ENCODE data around the gene ID3. TPM values are rescaled to one million over a fixed set of nuclear protein-coding genes. Genes with fewer than 3 reads are reported as not detected.

Gene ID3
- total RNA-seq, 2 experiments from 2014 or later = 31.9 to 34.1 TPM

GRCh38 chr1:23557471-23558124 is 1.7 kb downstream of the ID3 start:
- CTCF ChIA-PET = interaction anchor here (1.0 to 4.1 kb wide), 5 partner anchors 12 to 80 kb away, joined by 3 to 25 read pairs (median 4); no protein-coding TSS in a partner anchor

GRCh38 chr1:23556635-23557470 is 2.4 kb downstream of the ID3 start:
- ChIA-PET CTCF (interaction anchor here (0.9 to 2.8 kb wide), 6 partner anchors 11 to 78 kb away, joined by 3 to 15 read pairs (median 4); no protein-coding TSS in a partner anchor), POLR2A (no interaction called here)

More at GRCh38 chr1:23557471-23558124, 1.7 kb downstream of the ID3 start:
- POLR2A ChIA-PET = interaction anchor here (0.6 to 1.8 kb wide), 3 partner anchors 35 to 60 kb away, joined by 3 to 7 read pairs (median 4); no protein-coding TSS in a partner anchor

GRCh38 chr1:23555986-23556634 is 3.2 kb downstream of the ID3 start:
- CTCF ChIA-PET = interaction anchor here (0.9 to 4.5 kb wide), 6 partner anchors 11 to 80 kb away, joined by 3 to 45 read pairs (median 4); no protein-coding TSS in a partner anchor
- POLR2A ChIA-PET = interaction anchor here (1.4 kb wide), 1 partner anchor 21 kb away, joined by 5 read pairs; no protein-coding TSS in a partner anchor

DNA sequence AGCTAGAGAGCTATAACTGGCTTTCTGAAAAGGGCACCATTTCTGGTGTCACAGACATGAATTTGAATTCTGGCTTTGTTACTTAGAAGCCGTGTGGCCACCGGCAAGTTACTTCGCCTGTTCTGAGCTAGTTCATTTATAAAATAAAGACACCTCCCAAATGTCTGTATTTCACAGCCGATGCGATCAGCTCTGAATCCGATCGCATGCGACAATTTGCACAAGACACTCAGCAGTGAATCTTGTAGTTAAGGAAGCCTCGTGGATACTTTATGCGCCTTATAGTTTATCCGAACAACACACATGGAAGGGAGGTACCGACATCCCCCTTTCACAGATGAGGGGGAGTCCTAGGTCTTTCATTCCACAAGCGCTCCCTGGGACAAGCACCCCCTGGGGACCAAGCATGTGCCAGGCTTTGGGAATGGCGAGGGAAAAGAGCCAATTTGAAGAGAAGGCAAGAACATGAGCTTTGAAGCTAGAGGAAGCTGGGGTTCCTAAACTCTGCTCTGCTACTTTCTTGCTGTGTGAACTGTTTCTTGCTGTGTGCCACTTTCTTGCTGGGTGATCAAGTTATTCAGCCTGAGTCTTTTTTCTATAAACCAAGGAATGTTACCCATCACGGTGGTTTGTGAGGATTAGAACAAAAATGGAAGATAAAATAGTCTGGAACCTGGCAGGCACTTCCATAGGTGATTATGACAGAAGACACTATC is 3.9 kb downstream of the ID3 start:
- ChIA-PET POLR2A (interaction anchor here (0.7 to 1.5 kb wide), 4 partner anchors 21 to 595 kb away, joined by 3 to 5 read pairs (median 4); no protein-coding TSS in a partner anchor), CTCF (interaction anchor here (0.5 to 4.5 kb wide), 14 partner anchors 10 to 256 kb away, joined by 3 to 45 read pairs (median 4); no protein-coding TSS in a partner anchor)

GRCh38 chr1:23554481-23555269 is 4.6 kb downstream of the ID3 start:
- CTCF ChIA-PET = interaction anchor here (0.5 to 4.5 kb wide), 12 partner anchors 9 to 256 kb away, joined by 3 to 45 read pairs (median 4); no protein-coding TSS in a partner anchor
- POLR2A ChIA-PET = interaction anchor here (0.6 to 1.5 kb wide), 5 partner anchors 22 to 596 kb away, joined by 3 to 5 read pairs (median 4); no protein-coding TSS in a partner anchor

- ChIA-PET POLR2A (interaction anchor here (0.6 to 1.5 kb wide), 3 partner anchors 66 to 596 kb away, joined by 3 to 4 read pairs (median 4); no protein-coding TSS in a partner anchor), CTCF (interaction anchor here (0.8 to 4.5 kb wide), 11 partner anchors 9 to 85 kb away, joined by 3 to 45 read pairs (median 4); no protein-coding TSS in a partner anchor)
Measured at GRCh38 chr1:23554127-23554480, 5.2 kb downstream of the ID3 start.

DNA sequence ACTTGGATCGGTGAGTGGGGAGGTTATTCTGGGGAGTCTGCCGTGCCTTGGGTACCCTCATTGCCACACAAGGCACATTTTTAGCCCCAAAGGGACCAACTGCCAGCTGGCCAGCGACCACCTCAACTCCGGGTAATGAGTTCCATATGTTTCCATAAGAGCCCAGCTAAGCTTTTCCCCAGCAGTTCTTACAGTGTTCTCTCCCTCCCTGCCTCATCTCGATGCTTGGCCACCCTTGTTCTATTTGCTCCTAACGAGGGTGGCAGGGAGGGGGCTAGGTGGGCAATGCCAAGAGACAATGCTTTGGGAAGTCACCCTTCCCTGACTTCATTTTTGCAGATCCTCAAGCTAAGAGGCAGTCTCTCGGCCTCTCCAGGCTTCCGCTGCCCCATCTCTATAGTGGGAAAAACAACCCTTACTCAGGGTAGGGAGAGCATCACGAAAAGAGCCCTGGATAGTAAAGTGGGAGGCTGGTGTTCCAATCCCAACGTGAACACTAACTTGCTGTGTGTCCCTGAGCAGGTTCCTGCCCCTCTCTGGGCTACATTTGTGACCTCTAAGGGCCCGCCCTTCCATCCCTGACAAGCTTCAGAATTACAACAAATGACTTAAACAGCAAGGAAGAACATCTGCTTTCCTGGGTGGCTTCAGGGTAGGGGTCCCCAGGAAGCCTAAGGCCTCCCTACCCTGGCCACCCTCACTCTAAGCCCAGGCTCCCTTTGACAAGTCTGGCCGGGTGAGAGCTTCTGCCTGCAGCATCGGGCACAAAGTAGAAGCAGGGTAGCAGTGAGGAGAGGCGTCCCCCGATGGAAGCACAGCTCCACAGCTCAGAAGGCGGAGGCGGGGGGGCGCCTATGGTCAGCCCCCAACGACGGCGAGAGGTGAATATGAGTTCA is 5.8 kb downstream of the ID3 start:
- ChIA-PET POLR2A (interaction anchor here (0.5 to 1.5 kb wide), 4 partner anchors 13 to 314 kb away, joined by 4 to 7 read pairs (median 6); no protein-coding TSS in a partner anchor), CTCF (interaction anchor here (0.8 to 4.5 kb wide), 8 partner anchors 12 to 85 kb away, joined by 3 to 45 read pairs (median 3); no protein-coding TSS in a partner anchor)

GRCh38 chr1:23551849-23552248 is 7.5 kb downstream of the ID3 start:
- ChIA-PET POLR2A (interaction anchor here (0.5 kb wide), 1 partner anchor 12 kb away, joined by 4 read pairs; no protein-coding TSS in a partner anchor), CTCF (interaction anchor here (1.4 to 4.5 kb wide), 4 partner anchors 12 to 85 kb away, joined by 8 to 45 read pairs (median 18); no protein-coding TSS in a partner anchor)

GRCh38 chr1:23548704-23549143 is 10.6 kb downstream of the ID3 start:
- ChIA-PET POLR2A (interaction anchor here (0.6 kb wide), 1 partner anchor 88 kb away, joined by 4 read pairs; no protein-coding TSS in a partner anchor), CTCF (interaction anchor here (1.2 to 3.9 kb wide), 2 partner anchors 17 to 88 kb away, joined by 3 to 27 read pairs; no protein-coding TSS in a partner anchor)

- CTCF ChIA-PET = interaction anchor here (0.6 to 9.1 kb wide), 3 partner anchors 39 to 118 kb away, joined by 3 to 256 read pairs (median 4); no protein-coding TSS in a partner anchor
- POLR2A ChIA-PET = no interaction called here
Measured at GRCh38 chr1:23546897-23547584, 12.3 kb downstream of the ID3 start.

GRCh38 chr1:23545851-23546250 is 13.4 kb downstream of the ID3 start:
- CTCF ChIA-PET = interaction anchor here (0.6 to 12.8 kb wide), 10 partner anchors 10 to 93 kb away, joined by 3 to 256 read pairs (median 6); partner anchors contain the start of gene ID3
- POLR2A ChIA-PET = no interaction called here

GRCh38 chr1:23544444-23545389 is 14.6 kb downstream of the ID3 start:
- POLR2A ChIA-PET = no interaction called here
- CTCF ChIA-PET = interaction anchor here (0.8 to 12.8 kb wide), 15 partner anchors 11 to 113 kb away, joined by 3 to 256 read pairs (median 4); partner anchors contain the start of genes E2F2 and ID3

DNA sequence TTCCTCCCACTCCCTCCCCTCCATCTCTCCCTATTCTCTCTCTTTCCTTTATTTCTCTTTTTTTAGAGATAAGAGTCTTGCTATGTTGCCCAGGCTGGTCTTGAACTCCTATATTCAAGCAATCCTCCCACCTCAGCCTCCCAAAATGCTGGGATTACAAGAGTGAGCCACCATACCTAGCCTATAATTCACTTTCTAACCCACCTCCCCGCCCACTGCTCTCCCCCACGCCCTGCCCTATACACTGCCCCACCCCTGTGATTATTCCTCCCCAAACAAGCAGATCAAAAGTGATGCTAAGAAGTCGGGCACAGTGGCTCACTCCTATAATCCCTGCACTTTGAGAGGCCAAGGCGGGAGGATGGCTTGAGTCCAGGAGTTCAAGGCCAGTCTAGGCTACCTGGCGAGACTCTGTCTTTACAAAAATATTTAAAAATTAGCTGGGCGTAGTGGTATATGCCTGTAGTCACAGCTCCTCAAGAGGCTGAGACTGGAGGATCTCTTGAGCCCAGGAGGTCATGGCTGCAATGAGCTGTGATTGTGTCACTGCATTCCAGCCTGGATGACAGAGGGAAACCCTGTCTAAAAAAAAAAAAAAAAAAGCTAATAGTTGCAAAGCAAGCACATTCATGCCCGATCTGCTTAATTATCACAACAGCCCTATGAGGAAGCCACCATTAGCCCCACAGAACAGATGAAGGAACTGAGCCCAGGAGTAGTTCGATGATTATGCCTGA is 15.4 kb downstream of the ID3 start:
- ChIA-PET CTCF (interaction anchor here (0.9 to 12.8 kb wide), 9 partner anchors 12 to 114 kb away, joined by 3 to 256 read pairs (median 4); partner anchors contain the start of genes E2F2 and ID3), POLR2A (no interaction called here)
